C4-2B (cell line): ENCODE measurements around the gene SHC3.

Experiments
- ZFX ChIP-seq: fragments of 450-650 bp; IDR thresholded peaks from 2 replicates; pipeline ENCODE4 v1.6.1; 2017
- TF ChIP-seq, protein P1 (sequence below): fragments of 450-650 bp; conservative IDR thresholded peaks from 2 replicates; pipeline ENCODE4 v1.5.1; 2017; ENCODE audit warnings: mild to moderate bottlenecking

GRCh38 chr9:89178830-89179539 lies 367 bp upstream of the SHC3 start:
- TF ChIP-seq, protein P1, sequence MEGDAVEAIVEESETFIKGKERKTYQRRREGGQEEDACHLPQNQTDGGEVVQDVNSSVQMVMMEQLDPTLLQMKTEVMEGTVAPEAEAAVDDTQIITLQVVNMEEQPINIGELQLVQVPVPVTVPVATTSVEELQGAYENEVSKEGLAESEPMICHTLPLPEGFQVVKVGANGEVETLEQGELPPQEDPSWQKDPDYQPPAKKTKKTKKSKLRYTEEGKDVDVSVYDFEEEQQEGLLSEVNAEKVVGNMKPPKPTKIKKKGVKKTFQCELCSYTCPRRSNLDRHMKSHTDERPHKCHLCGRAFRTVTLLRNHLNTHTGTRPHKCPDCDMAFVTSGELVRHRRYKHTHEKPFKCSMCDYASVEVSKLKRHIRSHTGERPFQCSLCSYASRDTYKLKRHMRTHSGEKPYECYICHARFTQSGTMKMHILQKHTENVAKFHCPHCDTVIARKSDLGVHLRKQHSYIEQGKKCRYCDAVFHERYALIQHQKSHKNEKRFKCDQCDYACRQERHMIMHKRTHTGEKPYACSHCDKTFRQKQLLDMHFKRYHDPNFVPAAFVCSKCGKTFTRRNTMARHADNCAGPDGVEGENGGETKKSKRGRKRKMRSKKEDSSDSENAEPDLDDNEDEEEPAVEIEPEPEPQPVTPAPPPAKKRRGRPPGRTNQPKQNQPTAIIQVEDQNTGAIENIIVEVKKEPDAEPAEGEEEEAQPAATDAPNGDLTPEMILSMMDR, result no peak
- TF ChIP-seq ZFX, result no peak
